ENCODE data around the gene ARFGEF3.

ARFGEF3 gene

DNA sequence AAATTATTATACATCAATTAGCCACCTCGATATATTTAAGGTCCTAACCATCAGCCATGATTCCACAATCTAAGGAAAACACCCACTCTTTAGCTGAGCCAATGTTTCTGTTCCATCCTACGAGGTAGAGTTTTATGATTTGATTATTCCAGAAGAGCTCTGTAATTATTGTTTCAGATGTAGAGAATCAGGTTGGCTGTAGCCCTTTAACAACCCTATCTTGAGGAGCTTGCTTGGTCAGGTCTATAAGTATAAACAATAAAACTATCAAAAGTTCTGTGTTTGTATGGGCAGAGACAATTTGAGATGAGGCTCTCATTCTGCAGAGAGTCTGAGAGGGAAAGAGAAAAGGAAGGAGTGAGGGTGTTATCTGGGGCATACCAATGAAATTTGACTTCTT lies 56.7 kb downstream of the ARFGEF3 start, which contains the start of gene PBOV1:
TSS of gene PBOV1 (minus strand) at position 43 of the 400 bp plus-strand sequence. CDS start 96 bp downstream, outside the sequence.
- H3K36me3 ChIP-seq: no peaks in the 10 kb centered on the region
- no peak for TF ChIP-seq CTCF (IDR thresholded peaks at IDR 0.05; ENCODE audit: low read depth, low read length)
- H3K9me3 ChIP-seq (ENCODE audit: severe bottlenecking): no peaks in the 10 kb centered on the region
- DNase-seq: no peak
- H3K27ac ChIP-seq: no peak within 1 kb of the TSS
- H3K4me3 ChIP-seq (ENCODE audit: low read depth, low read length): no peak within 1 kb of the TSS
- no peaks in the 10 kb centered on the region for H3K27me3 ChIP-seq (ENCODE audit: insufficient read depth, low read depth, severe bottlenecking)

GRCh38 chr6:138219398-138219797 lies 57.7 kb downstream of the ARFGEF3 start:
- H3K27me3 ChIP-seq (ENCODE audit: insufficient read depth, low read depth, severe bottlenecking): no peaks in the 10 kb centered on the region
- H3K9me3 ChIP-seq (ENCODE audit: severe bottlenecking): no peaks in the 10 kb centered on the region
- no peaks in the 10 kb centered on the region for H3K36me3 ChIP-seq
- TF ChIP-seq CTCF (IDR thresholded peaks at IDR 0.05; ENCODE audit: low read depth, low read length): no peak
- no peak for DNase-seq
- no peak overlapping the region for H3K27ac ChIP-seq
- no peak overlapping the region for H3K4me3 ChIP-seq (ENCODE audit: low read depth, low read length)

DNA sequence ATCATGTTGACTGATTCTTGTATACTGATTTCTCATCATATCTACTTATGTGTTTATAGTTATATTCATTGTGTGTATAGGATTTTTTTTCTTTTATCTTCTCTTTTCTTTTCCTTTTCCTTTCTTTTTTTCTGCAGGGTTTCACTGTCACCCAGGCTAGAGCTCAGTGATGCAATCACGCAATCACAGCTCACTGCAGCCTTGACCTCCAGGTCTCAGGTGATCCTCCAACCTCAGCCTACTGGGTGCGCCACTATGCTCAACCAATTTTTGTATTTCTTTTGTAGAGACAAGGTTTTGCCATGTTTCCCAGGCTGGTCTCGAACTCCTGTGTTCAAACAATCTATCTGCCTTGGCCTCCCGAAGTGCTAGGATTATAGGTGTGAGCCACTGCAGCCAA lies 58.2 kb downstream of the ARFGEF3 start:
- Histone ChIP-seq H3K4me3 (ENCODE audit: low read depth, low read length) (no peak overlapping the region), H3K27me3 (ENCODE audit: insufficient read depth, low read depth, severe bottlenecking) (no peaks in the 10 kb centered on the region), H3K9me3 (ENCODE audit: severe bottlenecking) (no peaks in the 10 kb centered on the region), H3K36me3 (no peaks in the 10 kb centered on the region), H3K27ac (no peak overlapping the region)
- no peak for DNase-seq
- TF ChIP-seq CTCF (IDR thresholded peaks at IDR 0.05; ENCODE audit: low read depth, low read length): no peak

DNA sequence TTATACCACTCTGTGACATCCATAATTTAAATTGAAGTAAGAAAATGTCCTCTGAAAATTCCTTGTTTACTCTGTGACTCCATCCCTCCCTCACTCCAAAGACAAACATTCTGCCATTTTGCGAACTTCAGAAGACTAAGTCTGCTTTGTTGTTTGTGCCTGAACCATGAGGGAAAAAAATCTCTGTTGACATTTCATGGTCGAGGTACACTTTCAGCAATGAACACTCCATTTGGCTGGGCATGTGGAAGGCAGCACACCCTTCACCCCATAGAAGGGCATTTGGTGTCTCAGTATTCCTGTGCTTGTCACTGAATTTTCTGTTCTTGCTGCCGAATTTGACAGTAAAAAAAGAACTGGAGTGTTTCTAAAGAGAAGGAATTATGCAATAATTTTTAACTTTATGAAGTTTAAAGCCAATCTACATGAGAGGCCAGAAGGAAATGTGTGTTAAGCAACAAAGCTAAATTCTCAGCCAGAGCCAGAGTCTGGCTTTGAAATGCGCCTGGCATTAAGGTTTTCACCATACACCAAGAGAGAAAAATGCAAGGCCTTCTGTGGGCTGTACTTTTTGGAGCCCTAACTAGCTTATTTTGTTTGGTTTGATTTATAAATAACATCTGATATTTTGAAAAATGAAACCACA lies 61.3 kb downstream of the ARFGEF3 start:
- TF ChIP-seq CTCF (IDR thresholded peaks at IDR 0.05; ENCODE audit: low read depth, low read length): no peak
- Histone ChIP-seq H3K9me3 (ENCODE audit: severe bottlenecking) (no peaks in the 10 kb centered on the region), H3K27me3 (ENCODE audit: insufficient read depth, low read depth, severe bottlenecking) (no peaks in the 10 kb centered on the region), H3K4me3 (ENCODE audit: low read depth, low read length) (no peak overlapping the region), H3K36me3 (no peaks in the 10 kb centered on the region), H3K27ac (no peak overlapping the region)
- no peak for DNase-seq

GRCh38 chr6:138225953-138226352 lies 64.2 kb downstream of the ARFGEF3 start:
- no peak for TF ChIP-seq CTCF (IDR thresholded peaks at IDR 0.05; ENCODE audit: low read depth, low read length)
- no peak for DNase-seq
- no peak overlapping the region for H3K27ac ChIP-seq

More at GRCh38 chr6:138225953-138226352, 64.2 kb downstream of the ARFGEF3 start:
- Histone ChIP-seq H3K9me3 (ENCODE audit: severe bottlenecking) (no peaks in the 10 kb centered on the region), H3K27me3 (ENCODE audit: insufficient read depth, low read depth, severe bottlenecking) (no peaks in the 10 kb centered on the region), H3K36me3 (no peaks in the 10 kb centered on the region), H3K4me3 (ENCODE audit: low read depth, low read length) (no peak overlapping the region)
